K562 (cell line): ENCODE results near the gene SIM1. TPM values are rescaled to one million over a fixed set of nuclear protein-coding genes. Genes with fewer than 3 reads are reported as not detected.

Experiments used
- ATAC-seq: fragments of 200-7000 bp; cut with Tn5 transposase; 3 replicates; pipeline ENCODE4 v1.9.1; 2020; ENCODE audit warnings: moderate library complexity
- BruUV-seq: library from RNA; stranded (reverse); fragments of 400-500 nt; replicated peaks from 2 replicates; lab custom pipeline; 2021; lab: Mats Ljungman, UMichigan
- CTCF ChIA-PET: fragments of 300-600 bp; formaldehyde crosslinking; extraction: SDS; loops from one replicate; lab custom pipeline; 2021; ENCODE audit warnings: low intra/inter-chr PET ratio; lab: Yijun Ruan, JAX
- POLR2A ChIA-PET: fragments of 300-600, 350-650 bp; sonication (Branson Sonifier 250); formaldehyde crosslinking; extraction: SDS; loops from one replicate; lab custom pipeline; 2021; ENCODE audit warnings: antibody characterized with exemption, inconsistent platforms; lab: Yijun Ruan, JAX
- DNase-seq, 4 experiments: peaks; one replicate each; pipeline versions ENCODE4 v3.0.0 to v3.0.0-alpha.2; 2011 to 2018; ENCODE audit warnings: low spot score in 3 of 4, mixed read lengths in 3 of 4; ENCODE audit errors: extremely low read depth in 1 of 4
- FAIRE-seq: peaks from 2 replicates; lab custom pipeline; 2011; peaks lifted over from hg19 to GRCh38; lab: Jason Lieb, UNC
- H2AFZ ChIP-seq: 2 replicates; pipeline ENCODE4 v1.6.0; 2011; ENCODE audit warnings: low read depth, low read length, control low read depth, inconsistent platforms
- H3K27ac ChIP-seq: fragments of 200-600 bp; 3 replicates; pipeline ENCODE4 v1.8.0; 2011; ENCODE audit warnings: low read depth, mild to moderate bottlenecking, control low read depth, inconsistent platforms, low read length, moderate library complexity, mixed read lengths; ENCODE audit errors: extremely low read depth
- H3K27me3 ChIP-seq, 2 experiments: fragments of 300-600 bp in 1 of 2; 2 replicates in 1 of 2; 3 replicates in 1 of 2; pipeline versions ENCODE4 v1.6.0 to v1.8.0; 2011; ENCODE audit warnings: inconsistent platforms in 2 of 2, low read length in 2 of 2, mild to moderate bottlenecking in 1 of 2, mixed read lengths in 1 of 2, moderate library complexity in 1 of 2; ENCODE audit not compliant: control insufficient read depth in 2 of 2, insufficient read depth in 2 of 2
- H3K36me3 ChIP-seq: fragments of 300-600 bp; 3 replicates; pipeline ENCODE4 v1.8.0; 2011; ENCODE audit warnings: mild to moderate bottlenecking, low read length, inconsistent platforms; ENCODE audit not compliant: control insufficient read depth, insufficient read depth
- H3K4me1 ChIP-seq, 2 experiments: fragments of 200-600 bp in 1 of 2; replicated peaks in 1 of 2; 2 replicates in 1 of 2; 3 replicates in 1 of 2; pipeline versions ENCODE4 v1.5.1 to v1.8.0; 2011; ENCODE audit warnings: inconsistent platforms in 2 of 2, low read length in 2 of 2, mild to moderate bottlenecking in 1 of 2, mixed read lengths in 1 of 2, moderate library complexity in 1 of 2; ENCODE audit not compliant: control insufficient read depth in 2 of 2, insufficient read depth in 2 of 2
- H3K4me2 ChIP-seq: 2 replicates; pipeline ENCODE4 v1.6.1; 2011; ENCODE audit warnings: low read length, control low read depth, inconsistent platforms, mixed read lengths; ENCODE audit not compliant: insufficient read depth
- H3K4me3 ChIP-seq: fragments of 200-600 bp; sonication (generic), shearing (Covaris generic); 2 replicates; pipeline ENCODE4 v1.5.1; 2016; ENCODE audit warnings: control low read depth, inconsistent platforms
- H3K79me2 ChIP-seq: fragments of 200-600 bp; 3 replicates; pipeline ENCODE4 v1.8.0; 2011; ENCODE audit warnings: low read length, inconsistent platforms; ENCODE audit not compliant: control insufficient read depth, insufficient read depth
- H3K9ac ChIP-seq, 2 experiments: 2 replicates each; pipeline versions ENCODE4 v1.6.0 to v1.6.1; 2011; ENCODE audit warnings: low read depth in 2 of 2, low read length in 2 of 2, control low read depth in 1 of 2, inconsistent platforms in 1 of 2, mild to moderate bottlenecking in 1 of 2, mixed read lengths in 1 of 2; ENCODE audit not compliant: insufficient read depth in 1 of 2
- H3K9me1 ChIP-seq: one replicate; pipeline ENCODE4 v1.6.0; 2011; ENCODE audit warnings: inconsistent platforms, mild to moderate bottlenecking, low read length, moderate library complexity; ENCODE audit not compliant: control insufficient read depth, insufficient read depth
- H3K9me3 ChIP-seq: replicated peaks from 2 replicates; pipeline ENCODE4 v1.5.1; 2011; ENCODE audit warnings: low read depth, low read length, inconsistent platforms; ENCODE audit not compliant: control insufficient read depth, insufficient read depth
- H4K20me1 ChIP-seq: replicated peaks from 2 replicates; pipeline ENCODE4 v1.6.1; 2011; ENCODE audit warnings: low read length, inconsistent platforms, mixed read lengths; ENCODE audit not compliant: control insufficient read depth, insufficient read depth
- C11orf30 ChIP-seq: fragments of 450-650 bp; IDR thresholded peaks from 2 replicates; pipeline ENCODE4 v1.6.1; 2016; ENCODE audit warnings: low read depth, mild to moderate bottlenecking
- FIP1L1 ChIP-seq: fragments of 200-400 bp; formaldehyde crosslinking; IDR thresholded peaks from 2 replicates; pipeline ENCODE4 v1.6.1; 2018; ENCODE audit warnings: mild to moderate bottlenecking, low read depth, low read length; ENCODE audit not compliant: poor library complexity, severe bottlenecking
- FOXK2 ChIP-seq, 2 experiments: fragments of 450-650 bp; IDR thresholded peaks in 1 of 2; conservative IDR thresholded peaks in 1 of 2; 2 replicates each; pipeline ENCODE4 v1.6.1; 2016; ENCODE audit warnings: low read depth in 2 of 2, mild to moderate bottlenecking in 1 of 2
- HDAC1 ChIP-seq, 2 experiments: fragments of 450-650 bp; IDR thresholded peaks; 2 replicates each; pipeline ENCODE4 v1.6.1; 2016 to 2017; ENCODE audit warnings: inconsistent platforms in 1 of 2, mild to moderate bottlenecking in 1 of 2, moderate library complexity in 1 of 2
- KLF1 ChIP-seq: fragments of 450-650 bp; IDR thresholded peaks from 2 replicates; pipeline ENCODE4 v1.6.1; 2016; ENCODE audit warnings: missing genetic modification characterization, missing compliant biosample characterization
- LEF1 ChIP-seq: fragments of 450-650 bp; IDR thresholded peaks from 2 replicates; pipeline ENCODE4 v1.6.1; 2016; ENCODE audit warnings: mild to moderate bottlenecking
- MTF1 ChIP-seq: fragments of 250-450 bp; sonication (Bioruptor Pico); IDR thresholded peaks from 2 replicates; pipeline ENCODE4 v1.9.0; 2021; ENCODE audit warnings: moderate library complexity, mild to moderate bottlenecking, inconsistent platforms, borderline replicate concordance
- PYGO2 ChIP-seq: fragments of 450-650 bp; IDR thresholded peaks from 2 replicates; pipeline ENCODE4 v1.6.1; 2016; ENCODE audit warnings: mild to moderate bottlenecking, missing genetic modification characterization, moderate library complexity, missing compliant biosample characterization
- STAT5B ChIP-seq: fragments of 250-450 bp; sonication (Bioruptor Pico); IDR thresholded peaks from 2 replicates; pipeline ENCODE4 v1.8.0; 2021; ENCODE audit warnings: mild to moderate bottlenecking, inconsistent platforms
- ZNF609 ChIP-seq: sonication (generic); formaldehyde crosslinking; IDR thresholded peaks from 2 replicates; pipeline ENCODE4 v1.8.1; 2023; ENCODE audit warnings: missing genetic modification reagents, mild to moderate bottlenecking, borderline replicate concordance
- WGBS: fragments of 100-300 bp; shearing (Covaris generic); methylation state at CpG from one replicate; pipeline ENCODE4 v1.1.6; 2016; ENCODE audit warnings: low coverage, mixed read lengths; ENCODE audit not compliant: insufficient coverage; ENCODE audit errors: missing lambda C conversion rate; 5-methylcytosine and 5-hydroxymethylcytosine counted together
- in situ Hi-C: fragments of 300-500 bp; cut with MboI; formaldehyde crosslinking; loops from 4 replicates; pipeline ENCODE4 v1.15.0; 2018; ENCODE audit warnings: inconsistent platforms, mixed read lengths
- intact Hi-C: fragments of 100-400 bp; cut with micrococcal nuclease; formaldehyde crosslinking; loops from 2 replicates; pipeline ENCODE4 v1.14.2; 2022
- polyA plus RNA-seq, 8 experiments: library from polyadenylated mRNA; depleted of rRNA in 4 of 8; stranded (reverse) in 5 of 8; unstranded in 3 of 8; fragments of >200 nt; fragmentation: Nextera tagmentation in 2 of 8; fragmentation: Illumina TruSeq in 1 of 8; extraction: Ambion mirVana in 2 of 8; extraction: Trizol in 1 of 8; gene quantifications; 2 replicates each; pipeline versions ENCODE4 v1.2.1 to v1.2.3, GENCODE V29; 2011 to 2014; ENCODE audit warnings: inconsistent platforms in 1 of 8, missing spikeins in 1 of 8
- total RNA-seq, 7 experiments: library from RNA; depleted of rRNA in 6 of 7; stranded (reverse); fragments of >200 nt in 6 of 7; fragmentation: Illumina TruSeq in 2 of 7; extraction: Trizol in 2 of 7; gene quantifications; 2 replicates each; pipeline versions ENCODE4 v1.2.1 to v1.2.3, GENCODE V29; 2011 to 2021; ENCODE audit warnings: low replicate concordance in 1 of 7
- TF ChIP-seq, protein P1 (sequence below), 2 experiments: IDR thresholded peaks in 1 of 2; conservative IDR thresholded peaks in 1 of 2; 2 replicates each; pipeline ENCODE4 v1.6.1; 2016; ENCODE audit warnings: low read depth in 2 of 2, mild to moderate bottlenecking in 1 of 2, missing compliant biosample characterization in 1 of 2, missing genetic modification characterization in 1 of 2, moderate library complexity in 1 of 2

SIM1 gene
- total and polyA plus RNA-seq, 9 of the 15 experiments (the other 6 are each of a cell fraction or from before 2014, with no cell fraction given): not detected

DNA sequence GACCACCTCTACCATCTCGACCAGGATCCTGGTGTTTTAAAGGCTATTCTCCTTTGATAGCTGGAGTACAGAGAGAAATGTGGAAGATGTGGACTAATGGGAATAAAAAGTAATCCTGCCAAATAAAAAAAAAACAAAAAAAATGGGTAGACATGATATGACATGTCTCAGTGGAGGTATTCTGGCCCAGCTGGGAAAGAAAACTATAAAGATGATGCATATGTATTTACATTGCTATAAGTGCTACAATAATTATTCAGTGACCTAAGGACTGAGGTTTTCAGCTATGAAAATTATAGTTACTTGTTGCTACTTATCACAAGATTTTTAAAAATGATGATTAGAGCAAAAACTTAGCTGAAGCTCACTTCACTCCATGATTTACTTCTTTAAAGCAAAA, 101.1 kb downstream of the SIM1 start:
- Histone ChIP-seq H3K4me3 (no peak overlapping the region), H3K4me2 (no peak overlapping the region), H3K27ac (no peak overlapping the region), H3K27me3 (no peaks in the 10 kb centered on the region), H3K4me1 (no peaks in the 10 kb centered on the region), H3K79me2 (no peaks in the 10 kb centered on the region), H4K20me1 (no peaks in the 10 kb centered on the region), H3K9me3 (no peaks in the 10 kb centered on the region), H3K9ac (no peak overlapping the region), H2AFZ (no peak overlapping the region), H3K36me3 (no peaks in the 10 kb centered on the region), H3K9me1 (no peaks in the 10 kb centered on the region)
- in situ Hi-C loops (no loop called here), intact Hi-C loops (no loop called here)
- BruUV-seq: no TSS peak
- no peak for FAIRE-seq
- ATAC-seq: no peak
- ChIA-PET POLR2A (interaction anchor here (1.0 kb wide), 1 partner anchor 9 kb away, joined by 3 read pairs; no protein-coding TSS in a partner anchor), CTCF (no interaction called here)
- no peak for DNase-seq
- WGBS: 0% methylated on average over 1 of the region's 1 CpG
- TF ChIP-seq LEF1: no peak
- TF ChIP-seq FIP1L1: no peak
- no peak for TF ChIP-seq HDAC1 (IDR thresholded peaks at IDR 0.05)
- no peak for TF ChIP-seq MTF1 (CRISPR knock-in tag)
- TF ChIP-seq FOXK2 (conservative IDR thresholded peaks at IDR 0.05 in 1 of 2, IDR thresholded peaks at IDR 0.05 in 1 of 2; ENCODE audit: low read depth in 2 of 2): no peak
- TF ChIP-seq, protein P1, sequence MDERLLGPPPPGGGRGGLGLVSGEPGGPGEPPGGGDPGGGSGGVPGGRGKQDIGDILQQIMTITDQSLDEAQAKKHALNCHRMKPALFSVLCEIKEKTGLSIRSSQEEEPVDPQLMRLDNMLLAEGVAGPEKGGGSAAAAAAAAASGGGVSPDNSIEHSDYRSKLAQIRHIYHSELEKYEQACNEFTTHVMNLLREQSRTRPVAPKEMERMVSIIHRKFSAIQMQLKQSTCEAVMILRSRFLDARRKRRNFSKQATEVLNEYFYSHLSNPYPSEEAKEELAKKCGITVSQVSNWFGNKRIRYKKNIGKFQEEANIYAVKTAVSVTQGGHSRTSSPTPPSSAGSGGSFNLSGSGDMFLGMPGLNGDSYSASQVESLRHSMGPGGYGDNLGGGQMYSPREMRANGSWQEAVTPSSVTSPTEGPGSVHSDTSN (CRISPR knock-in tag; IDR thresholded peaks at IDR 0.05; ENCODE audit: low read depth): no peak
- TF ChIP-seq, protein P1 (tag; conservative IDR thresholded peaks at IDR 0.05; ENCODE audit: low read depth): no peak
- no peak for TF ChIP-seq KLF1 (tag)
- TF ChIP-seq STAT5B: no peak
- no peak for TF ChIP-seq PYGO2 (tag)
- no peak for TF ChIP-seq ZNF609 (CRISPR knock-in tag)
- TF ChIP-seq C11orf30: no peak
